OCI-LY7 (cell line): ENCODE results near the gene MAPK8IP2.

Experiments used
- CTCF ChIP-seq: fragments of 200-600 bp; sonication (generic); conservative IDR thresholded peaks from 2 replicates; pipeline ENCODE4 v1.5.1; 2014; ENCODE audit warnings: mild to moderate bottlenecking, antibody characterized with exemption, low read length, moderate library complexity, mixed read lengths
- EZH2phosphoT487 ChIP-seq: fragments of 200-600 bp; sonication (generic); IDR thresholded peaks from 2 replicates; pipeline ENCODE4 v1.6.1; 2018; ENCODE audit warnings: low read depth, borderline replicate concordance, mild to moderate bottlenecking, mixed run types, antibody characterized with exemption, low read length, moderate library complexity, mixed read lengths

- TF ChIP-seq CTCF = no peak
- no peak for TF ChIP-seq EZH2phosphoT487
Observed at GRCh38 chr22:50610041-50610451, 9.5 kb downstream of the MAPK8IP2 start.
